Endothelial cell of umbilical vein (primary cell): ENCODE data around the gene SIGLEC9. TPM values are rescaled to one million over a fixed set of nuclear protein-coding genes. Genes with fewer than 3 reads are reported as not detected.

ENCODE experiments used
- BruUV-seq: library from RNA; stranded (reverse); fragments of 400-500 nt; replicated peaks from 2 replicates; lab custom pipeline; 2021; lab: Mats Ljungman, UMichigan
- CTCF ChIA-PET: fragments of 300-600, 350-600 bp; sonication (Branson Sonifier 250); formaldehyde crosslinking; loops from one replicate; lab custom pipeline; 2021; ENCODE audit warnings: antibody characterized with exemption, inconsistent platforms; lab: Charles Lee
- POLR2A ChIA-PET: fragments of 300-600, 350-600 bp; sonication (Branson Sonifier 250); formaldehyde crosslinking; loops from one replicate; lab custom pipeline; 2021; ENCODE audit warnings: antibody characterized with exemption, inconsistent platforms; lab: Charles Lee
- DNase-seq: peaks from one replicate; pipeline ENCODE4 v3.0.0-alpha.2; 2011; ENCODE audit warnings: low read depth, low spot score
- FAIRE-seq: peaks from 2 replicates; lab custom pipeline; 2011; peaks lifted over from hg19 to GRCh38; lab: Jason Lieb, UNC
- H2AFZ ChIP-seq: 2 replicates; pipeline ENCODE4 v1.6.0; 2012; ENCODE audit warnings: low read depth, low read length, control low read depth, inconsistent platforms
- H3K27ac ChIP-seq: 2 replicates; pipeline ENCODE4 v1.5.1; 2011; ENCODE audit warnings: low read depth, mild to moderate bottlenecking, control low read depth, low read length, moderate library complexity; ENCODE audit not compliant: insufficient read depth
- H3K27me3 ChIP-seq, 2 experiments: 2 replicates each; pipeline versions ENCODE4 v1.6.0 to v1.6.1; 2011; ENCODE audit warnings: low read length in 2 of 2, mixed read lengths in 1 of 2; ENCODE audit not compliant: control insufficient read depth in 2 of 2, insufficient read depth in 2 of 2
- H3K36me3 ChIP-seq, 2 experiments: 2 replicates in 1 of 2; 3 replicates in 1 of 2; pipeline ENCODE4 v1.5.1; 2011; ENCODE audit warnings: low read length in 2 of 2, mild to moderate bottlenecking in 1 of 2, moderate library complexity in 1 of 2; ENCODE audit not compliant: control insufficient read depth in 2 of 2, insufficient read depth in 2 of 2; ENCODE audit errors: extremely low read depth in 1 of 2
- H3K4me1 ChIP-seq: 3 replicates; pipeline ENCODE4 v1.5.1; 2011; ENCODE audit warnings: mild to moderate bottlenecking, low read length; ENCODE audit not compliant: control insufficient read depth, insufficient read depth; ENCODE audit errors: extremely low read depth
- H3K4me2 ChIP-seq: 2 replicates; pipeline ENCODE4 v1.6.1; 2011; ENCODE audit warnings: low read length, control low read depth, mixed read lengths; ENCODE audit not compliant: insufficient read depth
- H3K4me3 ChIP-seq, 3 experiments: fragments of 200-600 bp in 1 of 3; sonication (generic), shearing (Covaris generic) in 1 of 3; replicated peaks in 1 of 3; 2 replicates each; pipeline ENCODE4 v1.5.1; 2011 to 2016; ENCODE audit warnings: control low read depth in 3 of 3, low read length in 3 of 3, mild to moderate bottlenecking in 2 of 3, inconsistent platforms in 1 of 3, low read depth in 1 of 3, moderate library complexity in 1 of 3; ENCODE audit not compliant: insufficient read depth in 1 of 3
- H3K79me2 ChIP-seq: 2 replicates; pipeline ENCODE4 v1.6.0; 2012; ENCODE audit warnings: low read length, inconsistent platforms; ENCODE audit not compliant: control insufficient read depth, insufficient read depth
- H3K9ac ChIP-seq: replicated peaks from 2 replicates; pipeline ENCODE3; 2011; ENCODE audit warnings: low read length, control low read depth; ENCODE audit not compliant: insufficient read depth; ENCODE audit errors: extremely low read depth
- H3K9me1 ChIP-seq: replicated peaks from 3 replicates; pipeline ENCODE4 v1.6.0; 2011; ENCODE audit warnings: mild to moderate bottlenecking, low read length; ENCODE audit not compliant: control insufficient read depth, insufficient read depth; ENCODE audit errors: extremely low read depth
- H3K9me3 ChIP-seq: replicated peaks from 2 replicates; pipeline ENCODE4 v1.5.1; 2012; ENCODE audit warnings: low read length, inconsistent platforms; ENCODE audit not compliant: control insufficient read depth, insufficient read depth
- H4K20me1 ChIP-seq: replicated peaks from 2 replicates; pipeline ENCODE3; 2011; ENCODE audit warnings: mild to moderate bottlenecking, low read length; ENCODE audit not compliant: control insufficient read depth, insufficient read depth; ENCODE audit errors: extremely low read depth
- CTCF ChIP-seq, 2 donors: IDR thresholded peaks; 1 replicate in 1 of 2; 2 replicates in 1 of 2; pipeline ENCODE4 v1.5.1; 2011; ENCODE audit warnings: low read length in 2 of 2, mild to moderate bottlenecking in 2 of 2, moderate library complexity in 2 of 2, control low read depth in 1 of 2, inconsistent platforms in 1 of 2, low read depth in 1 of 2; ENCODE audit not compliant: insufficient read depth in 1 of 2; ENCODE audit errors: extremely low read depth in 1 of 2
- EZH2 ChIP-seq: IDR thresholded peaks from 2 replicates; pipeline ENCODE4 v1.6.1; 2012; ENCODE audit warnings: borderline replicate concordance, low read depth, mild to moderate bottlenecking, moderate library complexity, low read length, inconsistent platforms; ENCODE audit not compliant: severe bottlenecking
- GATA2 ChIP-seq: IDR thresholded peaks from 2 replicates; pipeline ENCODE4 v1.7.0; 2011; ENCODE audit warnings: low read depth, mild to moderate bottlenecking, moderate library complexity, mixed read lengths, low read length; ENCODE audit not compliant: insufficient read length, insufficient read depth
- JUN ChIP-seq: IDR thresholded peaks from 2 replicates; pipeline ENCODE4 v1.6.1; 2011; ENCODE audit warnings: borderline replicate concordance, low read depth; ENCODE audit not compliant: insufficient read length, insufficient read depth
- MAX ChIP-seq: IDR thresholded peaks from 2 replicates; pipeline ENCODE4 v1.6.1; 2011; ENCODE audit not compliant: insufficient read depth, insufficient read length
- MYC ChIP-seq: IDR thresholded peaks from one replicate; pipeline ENCODE4 v1.6.1; 2011; ENCODE audit warnings: mild to moderate bottlenecking, low read depth, low read length
- dilution Hi-C: fragments of 300-500 bp; cut with MboI; formaldehyde crosslinking; loops from one replicate; pipeline ENCODE4 v1.15.0; 2019; ENCODE audit warnings: low sequenced_read_pairs; ENCODE audit not compliant: extremely low pct_ligation_motif_present
- intact Hi-C: fragments of 100-400 bp; cut with micrococcal nuclease; formaldehyde crosslinking; loops from one replicate; pipeline ENCODE4 v1.10.0; 2022
- polyA plus RNA-seq, 4 experiments: library from polyadenylated mRNA; depleted of rRNA in 3 of 4; stranded (reverse) in 3 of 4; unstranded in 1 of 4; fragments of >200 nt; gene quantifications; 2 replicates each; pipeline versions ENCODE4 v1.2.1 to v1.2.3, GENCODE V29; 2011 to 2012; ENCODE audit warnings: missing spikeins in 1 of 4
- total RNA-seq: library from RNA; stranded (reverse); gene quantifications from 2 replicates; pipeline ENCODE4 v1.2.3, GENCODE V29; 2021

Gene SIGLEC9
- total and polyA plus RNA-seq, 2 donors (not counting 3 experiments of a cell fraction or from before 2014, with no cell fraction given): not detected

GRCh38 chr19:51101171-51101865 is 23.4 kb upstream of the SIGLEC9 start:
- Histone ChIP-seq H3K9me3 (no peaks in the 10 kb centered on the region), H3K36me3 (peaks cover 2 to 5% of the 10 kb centered on the region in 2 experiments), H3K9me1 (no peaks in the 10 kb centered on the region), H3K9ac (no peak overlapping the region), H3K27ac (no peak overlapping the region), H3K4me3 (no peak overlapping the region), H2AFZ (no peak overlapping the region), H3K79me2 (peaks cover 46% of the 10 kb centered on the region), H3K27me3 (no peaks in the 10 kb centered on the region), H3K4me1 (peaks cover 9% of the 10 kb centered on the region), H4K20me1 (no peaks in the 10 kb centered on the region), H3K4me2 (no peak overlapping the region)
- no peak for FAIRE-seq
- intact Hi-C loops: no loop called here
- ChIA-PET CTCF (interaction anchor here (1.1 to 2.6 kb wide), 3 partner anchors 10 to 179 kb away, joined by 4 to 7 read pairs (median 7); no protein-coding TSS in a partner anchor), POLR2A (no interaction called here)
- dilution Hi-C loops: no loop called here
- DNase-seq: no peak
- BruUV-seq: no TSS peak
- no peak for TF ChIP-seq JUN
- no peak for TF ChIP-seq MAX
- no peak for TF ChIP-seq CTCF (IDR thresholded peaks at IDR 0.05; ENCODE audit: extremely low read depth in 1 of 2, insufficient read depth in 1 of 2, low read depth in 1 of 2, low read length in 2 of 2)
- TF ChIP-seq GATA2: no peak
- TF ChIP-seq MYC: no peak
- TF ChIP-seq EZH2: no peak
